HG03097 (cell line): Measurements from ENCODE around the gene RPRD2.
A peak's percentile ranks its signal among the peaks of the same experiment; 100 is the strongest.

Source experiments
- ATAC-seq: cut with Tn5 transposase; IDR thresholded peaks from one replicate; pipeline ENCODE4 v1.9.1; 2021; ENCODE audit not compliant: unreplicated experiment, low FRiP score

Gene RPRD2

GRCh38 chr1:150511985-150512660 is 148.2 kb downstream of the RPRD2 start:
- no peak for ATAC-seq

GRCh38 chr1:150512846-150513245 is 148.9 kb downstream of the RPRD2 start:
- no peak for ATAC-seq

GRCh38 chr1:150513351-150513791 is 149.4 kb downstream of the RPRD2 start:
- ATAC-seq = no peak

GRCh38 chr1:150514260-150514659 is 150.3 kb downstream of the RPRD2 start:
- ATAC-seq = no peak

GRCh38 chr1:150514913-150515327 is 151.0 kb downstream of the RPRD2 start:
- ATAC-seq = no peak

GRCh38 chr1:150515328-150516049 is 151.5 kb downstream of the RPRD2 start, which contains the start of gene FALEC:
Gene FALEC (plus strand): TSS chr1:150515752.
- peak; percentile 98 for ATAC-seq

- ATAC-seq = no peak
These were observed 152.2 kb downstream of the RPRD2 start for GRCh38 chr1:150516050-150516591.

GRCh38 chr1:150516616-150517015 is 152.7 kb downstream of the RPRD2 start:
- no peak for ATAC-seq

- no peak for ATAC-seq
These were observed 157.4 kb downstream of the RPRD2 start for GRCh38 chr1:150521196-150521968.

GRCh38 chr1:150525348-150525747 is 161.4 kb downstream of the RPRD2 start:
- ATAC-seq = no peak
